GOT3 (cell line): ENCODE data around the gene BBOF1.
"Not testable (repeated sequence)": the region's sequence is repeated elsewhere in the genome, so short reads cannot be mapped to it uniquely, and the experiment has no call there.

Experiments
- DNase-seq: peaks from one replicate; lab custom pipeline; 2025; ENCODE audit warnings: mixed read lengths; lab: John Stamatoyannopoulos, UW

Gene BBOF1

GRCh38 chr14:74089251-74090020, 70.3 kb downstream of the BBOF1 start:
- no peak for DNase-seq

- no peak for DNase-seq
Measured at GRCh38 chr14:74105381-74105780, 86.2 kb downstream of the BBOF1 start.

GRCh38 chr14:74109369-74109768, 90.2 kb downstream of the BBOF1 start:
- no peak for DNase-seq

GRCh38 chr14:74111395-74112216, 92.5 kb downstream of the BBOF1 start:
- DNase-seq = not testable (repeated sequence)
